Right atrium auricular region (tissue), 2 donors: ENCODE measurements around the gene ARFRP1. TPM values are rescaled to one million over a fixed set of nuclear protein-coding genes. Genes with fewer than 3 reads are reported as not detected.
A peak's percentile ranks its signal among the peaks of the same experiment; 100 is the strongest.
"Not testable (repeated sequence)": the region's sequence is repeated elsewhere in the genome, so short reads cannot be mapped to it uniquely, and the experiment has no call there.

Source experiments
- DNase-seq: peaks from one replicate; pipeline ENCODE4 v3.0.0-alpha.2; 2019; ENCODE audit warnings: low spot score
- H3K27ac ChIP-seq, 2 donors: fragments of 200-600 bp; sonication (generic); 1 replicate in 1 of 2; 2 replicates in 1 of 2; pipeline ENCODE4 v1.5.1; 2016 to 2019
- H3K27me3 ChIP-seq, 2 donors: fragments of 200-600 bp; sonication (generic); one replicate each; pipeline versions ENCODE4 v1.5.1 to v1.6.0; 2017 to 2019
- H3K36me3 ChIP-seq: fragments of 200-600 bp; sonication (generic); one replicate; pipeline ENCODE4 v1.5.1; 2016
- H3K4me1 ChIP-seq, 2 donors: fragments of 200-600 bp; sonication (generic); one replicate each; pipeline versions ENCODE4 v1.5.1 to v1.6.0; 2017 to 2019
- H3K4me3 ChIP-seq, 2 donors: fragments of 200-600 bp; sonication (generic); 1 replicate in 1 of 2; 2 replicates in 1 of 2; pipeline ENCODE4 v1.5.1; 2017 to 2019; ENCODE audit warnings: mild to moderate bottlenecking in 1 of 2, moderate library complexity in 1 of 2
- H3K9me3 ChIP-seq, 2 donors: fragments of 200-600 bp; sonication (generic); one replicate each; pipeline ENCODE4 v1.5.1; 2019
- CTCF ChIP-seq, 2 donors: fragments of 200-600 bp; sonication (generic); IDR thresholded peaks; one replicate each; pipeline ENCODE4 v1.5.1; 2019; ENCODE audit warnings: antibody characterized with exemption in 2 of 2
- total RNA-seq, 2 donors: library from RNA; depleted of rRNA; stranded (reverse); fragments of >200 nt; gene quantifications; one replicate each; pipeline ENCODE4 v1.1.0, GENCODE V29; 2016

Gene ARFRP1
- total RNA-seq, 2 donors from 2014 or later = 33.5 to 39.4 TPM

- Histone ChIP-seq H3K4me1 (peaks cover 0 to 42% of the 10 kb centered on the region in 2 donors), H3K36me3 (no peaks in the 10 kb centered on the region), H3K27me3 (peaks cover 0 to 4% of the 10 kb centered on the region in 2 donors), H3K27ac (peak within 1 kb of the TSS; percentile 22 to 60), H3K9me3 (no peaks in the 10 kb centered on the region), H3K4me3 (peak within 1 kb of the TSS; percentile 56 to 58)
- no peak for TF ChIP-seq CTCF (IDR thresholded peaks at IDR 0.05)
- DNase-seq = peak; percentile 81
These were observed 54.5 kb downstream of the ARFRP1 start, which contains the start of gene STMN3 for GRCh38 chr20:63653041-63653973. Gene STMN3, minus strand, starts transcription at chr20:63653424. Its CDS starts 79 bp downstream, at chr20:63653345.

DNA sequence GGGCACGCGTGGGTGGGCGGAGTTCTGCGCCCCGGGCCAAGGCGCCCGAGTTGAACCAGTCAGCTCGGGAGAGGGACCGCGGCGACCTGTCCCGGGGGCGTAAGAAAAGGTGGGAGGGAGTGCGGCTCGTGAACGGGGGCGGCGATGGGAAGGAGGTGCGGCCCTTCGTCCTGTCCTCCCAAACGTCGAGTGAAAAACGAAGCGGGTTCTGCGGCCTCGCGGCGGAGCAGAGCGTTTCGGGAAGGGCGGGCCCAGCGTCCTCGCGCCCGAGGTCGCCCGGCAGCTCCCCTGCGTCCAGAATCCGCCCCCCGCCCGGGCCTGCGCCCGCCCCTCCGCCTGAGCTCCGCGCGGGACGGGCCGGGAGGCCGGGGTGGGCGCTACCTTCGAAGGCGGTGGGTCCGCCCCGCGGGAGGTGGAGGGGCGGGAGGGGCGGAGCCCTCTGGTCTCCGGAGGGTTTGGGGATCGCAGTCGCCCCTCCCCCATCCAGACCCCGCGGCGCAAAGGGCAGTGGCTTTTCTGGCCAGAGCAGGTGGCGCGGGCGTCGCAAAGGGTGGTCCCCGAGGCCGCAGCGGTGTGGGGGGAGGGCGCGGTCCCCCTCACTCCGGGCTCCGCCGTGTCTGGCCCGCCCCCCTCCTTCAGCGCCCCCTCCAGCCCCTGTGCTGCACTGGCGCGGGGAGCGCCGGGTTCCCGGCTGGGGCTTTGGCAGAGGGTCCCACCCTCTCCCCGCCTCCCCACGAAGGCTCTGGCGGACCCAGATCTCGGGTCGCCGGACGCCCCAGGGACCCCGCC lies 55.4 kb downstream of the ARFRP1 start:
- Histone ChIP-seq H3K4me1 (peaks cover 0 to 35% of the 10 kb centered on the region in 2 donors), H3K36me3 (no peaks in the 10 kb centered on the region), H3K27me3 (peaks cover 0 to 4% of the 10 kb centered on the region in 2 donors), H3K9me3 (no peaks in the 10 kb centered on the region), H3K4me3 (peak overlapping the region; percentile 56 to 58), H3K27ac (no peak overlapping the region)
- TF ChIP-seq CTCF (IDR thresholded peaks at IDR 0.05) = no peak
- no peak for DNase-seq

GRCh38 chr20:63651942-63652191 lies 55.9 kb downstream of the ARFRP1 start:
- no peak for TF ChIP-seq CTCF (IDR thresholded peaks at IDR 0.05)
- no peak for DNase-seq
- no peaks in the 10 kb centered on the region for H3K36me3 ChIP-seq
- H3K4me1 ChIP-seq = peaks cover 0 to 31% of the 10 kb centered on the region in 2 donors
- no peaks in the 10 kb centered on the region for H3K9me3 ChIP-seq
- H3K27me3 ChIP-seq = peaks cover 0 to 4% of the 10 kb centered on the region in 2 donors
- H3K27ac ChIP-seq = no peak overlapping the region
- peak overlapping the region; percentile 56 to 58 for H3K4me3 ChIP-seq

DNA sequence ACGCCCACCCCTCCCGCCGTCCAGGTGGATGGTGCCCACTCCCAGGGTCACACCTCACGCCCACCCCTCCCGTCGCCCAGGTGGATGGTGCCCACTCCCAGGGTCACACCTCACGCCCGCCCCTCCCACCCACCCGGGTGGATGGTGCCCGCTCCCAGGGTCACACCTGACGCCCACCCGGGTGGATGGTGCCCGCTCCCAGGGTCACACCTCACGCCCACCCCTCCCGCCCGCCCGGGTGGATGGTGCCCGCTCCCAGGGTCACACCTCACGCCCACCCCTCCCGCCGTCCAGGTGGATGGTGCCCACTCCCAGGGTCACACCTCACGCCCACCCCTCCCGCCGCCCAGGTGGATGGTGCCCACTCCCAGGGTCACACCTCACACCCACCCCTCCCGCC lies 57.3 kb downstream of the ARFRP1 start:
- not testable (repeated sequence) for H3K27me3 ChIP-seq, H3K27ac ChIP-seq, H3K4me3 ChIP-seq, H3K9me3 ChIP-seq, DNase-seq, H3K36me3 ChIP-seq
- peaks cover 0 to 31% of the 10 kb centered on the region in 2 donors for H3K4me1 ChIP-seq

DNA sequence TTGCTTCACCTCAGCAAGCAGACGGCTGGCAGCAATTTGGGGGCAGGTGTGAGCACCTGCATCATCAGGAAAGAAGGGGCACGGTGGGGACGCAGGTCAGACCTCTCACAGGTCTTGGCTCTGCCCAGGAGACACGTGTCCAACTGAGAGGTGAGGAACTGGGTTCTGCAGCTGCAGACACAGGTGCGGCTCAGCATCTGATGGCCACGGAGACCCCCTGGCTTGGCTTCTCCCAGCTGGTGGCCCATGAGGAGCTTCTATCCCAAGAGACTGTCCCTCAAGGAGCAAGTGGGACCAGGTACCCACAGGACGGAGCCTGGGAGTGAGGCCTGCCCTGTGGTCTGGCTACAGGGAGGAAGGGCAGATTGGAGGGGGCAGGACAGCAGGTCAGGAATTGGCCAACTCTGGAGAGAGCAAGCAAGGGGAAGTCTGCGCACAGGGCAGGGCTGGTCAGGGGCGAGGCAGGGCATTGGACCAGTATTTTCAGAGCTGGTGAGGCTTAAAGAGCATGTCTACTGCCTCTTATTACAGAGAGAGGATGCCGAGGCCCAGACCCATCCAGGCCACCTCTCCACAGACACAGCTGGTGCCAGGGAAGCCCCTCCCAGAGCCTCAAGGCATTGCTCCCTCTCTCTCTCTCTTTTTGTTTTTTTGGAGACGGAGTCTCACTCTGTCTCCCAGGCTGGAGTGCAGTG lies 58.7 kb downstream of the ARFRP1 start:
- Histone ChIP-seq H3K4me1 (peaks cover 0 to 27% of the 10 kb centered on the region in 2 donors), H3K27ac (no peak overlapping the region), H3K36me3 (no peaks in the 10 kb centered on the region), H3K27me3 (peaks cover 0 to 4% of the 10 kb centered on the region in 2 donors), H3K9me3 (no peaks in the 10 kb centered on the region), H3K4me3 (no peak overlapping the region)
- TF ChIP-seq CTCF (IDR thresholded peaks at IDR 0.05) = no peak
- DNase-seq = no peak

Other genes with a start within 250 kb of the ARFRP1 start
- not detected for gene KCNQ2, start 235.3 kb downstream of the ARFRP1 start, total RNA-seq
- gene EEF1A2, start 208.9 kb downstream of the ARFRP1 start, total RNA-seq = 100 to 1,000 TPM; 797 to 886 TPM
- gene PPDPF, start 187.2 kb downstream of the ARFRP1 start, total RNA-seq = 100 to 1,000 TPM; 138 to 185 TPM
- gene PTK6, start 170.6 kb downstream of the ARFRP1 start, total RNA-seq = not detected
- not detected for gene SRMS, start 160.2 kb downstream of the ARFRP1 start, total RNA-seq
- not detected for gene FNDC11, start 153.8 kb downstream of the ARFRP1 start, total RNA-seq
- gene HELZ2, start 133.7 kb downstream of the ARFRP1 start, total RNA-seq = 10 to 100 TPM; 12.5 to 21.5 TPM
- 1 to 10 TPM; 5.8 to 9.4 TPM for gene GMEB2, start 80.9 kb downstream of the ARFRP1 start, total RNA-seq
- 10 to 100 TPM in 1 of 2 donors, 1 to 10 TPM in 1; 5.7 to 10.1 TPM for gene STMN3, start 54.6 kb downstream of the ARFRP1 start, total RNA-seq
- 1 to 10 TPM; 4.8 to 9.2 TPM for gene RTEL1, start 49.7 kb downstream of the ARFRP1 start, total RNA-seq
- 1 to 10 TPM; 1.2 to 3.8 TPM for gene TNFRSF6B, start 11.3 kb downstream of the ARFRP1 start, total RNA-seq
- 10 to 100 TPM; 11.9 to 15.1 TPM for gene ZGPAT, start 63 bp upstream of the ARFRP1 start, total RNA-seq
- 1 to 10 TPM; 2.4 to 2.5 TPM for gene LIME1, start 28.7 kb upstream of the ARFRP1 start, total RNA-seq
- gene SLC2A4RG, start 31.8 kb upstream of the ARFRP1 start, total RNA-seq = 10 to 100 TPM; 30.1 to 30.7 TPM
- 10 to 100 TPM; 12.2 to 17.8 TPM for gene ZBTB46, start 123.3 kb upstream of the ARFRP1 start, total RNA-seq
- not detected for gene ABHD16B, start 153.5 kb upstream of the ARFRP1 start, total RNA-seq
- gene TPD52L2, start 157.3 kb upstream of the ARFRP1 start, total RNA-seq = 10 to 100 TPM; 80.6 to 84.0 TPM
- gene DNAJC5, start 187.2 kb upstream of the ARFRP1 start, total RNA-seq = 10 to 100 TPM; 41.2 to 43.8 TPM
- 10 to 100 TPM; 25.9 to 27.6 TPM for gene UCKL1, start 248.4 kb upstream of the ARFRP1 start, total RNA-seq